GM21737 (cell line): Measurements from ENCODE around the gene CISD3.
A peak's percentile ranks its signal among the peaks of the same experiment; 100 is the strongest.

ENCODE experiments used
- ATAC-seq: cut with Tn5 transposase; IDR thresholded peaks from one replicate; pipeline ENCODE4 v1.9.1; 2021; ENCODE audit warnings: mild to moderate bottlenecking, moderate library complexity; ENCODE audit not compliant: unreplicated experiment

CISD3 gene

GRCh38 chr17:38729886-38730525 is at the start of gene CISD3:
Gene CISD3, plus strand, starts transcription at chr17:38730341. Its CDS starts 18 bp downstream, at chr17:38730359.
- peak; percentile 81 for ATAC-seq

GRCh38 chr17:38681096-38681495 is 49.0 kb upstream of the CISD3 start:
- no peak for ATAC-seq

GRCh38 chr17:38685491-38685890 is 44.6 kb upstream of the CISD3 start:
- no peak for ATAC-seq

- no peak for ATAC-seq
Observed at GRCh38 chr17:38687286-38687685, 42.9 kb upstream of the CISD3 start.

- ATAC-seq: no peak
Observed at GRCh38 chr17:38690386-38690785, 39.8 kb upstream of the CISD3 start.

GRCh38 chr17:38691154-38691553 is 39.0 kb upstream of the CISD3 start:
- no peak for ATAC-seq

- no peak for ATAC-seq
Observed at GRCh38 chr17:38693700-38694329, 36.3 kb upstream of the CISD3 start.

GRCh38 chr17:38697061-38697820 is 32.9 kb upstream of the CISD3 start:
- ATAC-seq: no peak

- no peak for ATAC-seq
Observed at GRCh38 chr17:38698760-38699159, 31.4 kb upstream of the CISD3 start.

- no peak for ATAC-seq
Observed at GRCh38 chr17:38701504-38702165, 28.5 kb upstream of the CISD3 start.

- peak; percentile 32 for ATAC-seq
Observed at GRCh38 chr17:38702166-38702915, 27.8 kb upstream of the CISD3 start.

- ATAC-seq: no peak
Observed at GRCh38 chr17:38702916-38703741, 27.0 kb upstream of the CISD3 start.

- ATAC-seq: peak; percentile 31
Observed at GRCh38 chr17:38703742-38704605, 26.2 kb upstream of the CISD3 start.

- no peak for ATAC-seq
Observed at GRCh38 chr17:38704606-38705522, 25.3 kb upstream of the CISD3 start, which contains the start of gene MLLT6. Gene MLLT6, plus strand, starts transcription at chr17:38705273. Its CDS starts 360 bp downstream, at chr17:38705633.

GRCh38 chr17:38705523-38705802 is 24.7 kb upstream of the CISD3 start:
- no peak for ATAC-seq

GRCh38 chr17:38705803-38706504 is 24.2 kb upstream of the CISD3 start:
- no peak for ATAC-seq

GRCh38 chr17:38706505-38707216 is 23.5 kb upstream of the CISD3 start:
- ATAC-seq: no peak
